Activated CD4-positive, alpha-beta T cell treated with anti-CD3 and anti-CD28 coated beads for 1 hour (primary cell): ENCODE results near the gene IFFO2.
A peak's percentile ranks its signal among the peaks of the same experiment; 100 is the strongest.

ENCODE experiments used
- DNase-seq: peaks from one replicate; pipeline ENCODE4 v3.0.0-alpha.2; 2020

IFFO2 gene

DNA sequence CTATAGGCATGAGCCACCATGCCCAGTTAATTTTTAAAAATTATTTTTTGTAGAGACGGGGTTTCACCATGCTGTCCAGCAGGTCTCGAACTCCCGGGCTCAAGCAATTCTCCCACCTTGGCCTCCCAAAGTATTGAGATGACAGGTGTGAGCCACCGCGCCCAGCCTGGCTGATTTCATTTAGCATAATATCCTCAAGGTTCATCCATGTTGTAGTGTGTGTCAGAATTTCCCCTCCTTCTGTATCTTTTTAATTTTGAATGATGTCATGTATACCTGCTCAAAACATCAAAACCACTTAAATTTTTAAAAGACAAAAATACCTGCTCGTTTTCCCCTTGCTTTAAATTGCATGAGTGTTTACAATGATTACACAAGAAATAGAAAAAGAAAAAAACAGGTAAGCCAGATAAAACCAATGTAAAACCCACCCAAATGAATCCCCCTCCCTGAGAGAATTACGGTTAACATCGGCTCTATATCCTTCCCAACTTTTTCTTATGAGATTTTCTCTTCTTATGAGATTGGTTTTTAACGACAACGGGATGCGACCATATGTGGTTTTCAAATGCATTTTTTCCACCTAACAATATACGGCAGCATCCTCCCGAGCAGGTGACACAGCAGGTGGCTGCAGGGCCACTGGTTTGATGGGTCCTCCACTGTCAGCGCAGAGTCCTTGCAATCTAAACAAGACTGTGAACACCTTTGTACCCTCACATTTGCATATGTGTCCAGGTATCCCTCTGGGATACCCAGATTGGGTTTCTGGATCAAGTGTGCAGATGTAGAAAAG lies 22.1 kb downstream of the IFFO2 start:
- DNase-seq = no peak

DNA sequence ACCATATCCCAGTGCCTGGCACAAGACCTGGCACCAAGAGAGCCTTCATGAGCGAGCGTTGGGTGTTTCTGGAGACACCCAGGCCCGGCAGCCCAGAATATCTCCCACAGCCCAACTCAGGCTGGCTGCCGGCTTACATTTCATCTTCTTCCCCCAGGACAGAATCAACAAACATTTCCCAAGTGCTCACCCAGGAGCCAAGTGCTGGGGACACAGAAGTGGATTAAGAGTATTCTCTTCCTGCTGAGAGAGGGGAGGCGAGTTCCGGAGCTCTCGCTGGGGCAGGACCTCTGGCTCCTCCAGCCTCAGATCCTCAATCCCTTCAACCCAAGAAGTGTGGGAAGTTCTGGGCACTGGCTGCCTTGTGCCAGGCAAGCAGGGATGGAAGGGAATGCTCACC lies 23.6 kb downstream of the IFFO2 start:
- no peak for DNase-seq

DNA sequence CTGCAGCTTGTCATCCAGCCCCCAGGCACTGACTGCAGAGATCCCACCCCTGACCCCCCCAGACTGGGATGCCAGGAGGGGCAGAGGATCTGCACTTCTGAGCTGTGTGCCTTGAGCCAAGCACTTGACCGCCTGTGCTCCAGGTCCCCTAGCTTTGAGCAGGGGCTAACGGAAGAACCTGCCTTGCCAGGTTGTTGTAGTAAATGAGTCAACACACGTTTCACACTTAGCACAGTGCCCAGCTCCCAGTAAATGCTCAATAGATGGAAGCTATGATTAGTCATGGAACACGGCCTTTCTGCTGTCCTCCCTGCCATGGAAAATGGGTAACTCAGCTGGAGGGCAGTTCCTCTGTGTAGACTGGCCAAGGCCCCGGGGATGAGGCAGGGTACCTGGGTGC lies 24.1 kb downstream of the IFFO2 start:
- no peak for DNase-seq

DNA sequence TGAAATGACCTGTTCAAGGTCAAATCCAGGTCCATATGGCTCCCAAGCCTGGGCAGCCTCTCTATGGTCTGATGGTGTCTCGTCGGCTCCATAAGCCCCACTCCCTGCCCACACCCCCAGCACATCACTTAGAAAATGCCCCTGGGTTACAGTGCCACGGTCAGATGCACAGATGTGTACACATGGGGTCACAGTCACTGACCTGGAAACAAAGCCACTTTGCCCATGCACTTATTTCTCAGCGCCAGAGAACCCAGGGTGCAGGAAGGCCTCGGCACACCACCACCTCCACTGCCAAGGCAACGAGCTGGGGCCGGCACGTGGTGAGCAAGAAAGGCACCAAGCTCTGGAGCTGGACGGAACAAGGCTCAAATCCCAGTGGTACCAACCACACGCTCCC lies 24.7 kb downstream of the IFFO2 start:
- DNase-seq = no peak

DNA sequence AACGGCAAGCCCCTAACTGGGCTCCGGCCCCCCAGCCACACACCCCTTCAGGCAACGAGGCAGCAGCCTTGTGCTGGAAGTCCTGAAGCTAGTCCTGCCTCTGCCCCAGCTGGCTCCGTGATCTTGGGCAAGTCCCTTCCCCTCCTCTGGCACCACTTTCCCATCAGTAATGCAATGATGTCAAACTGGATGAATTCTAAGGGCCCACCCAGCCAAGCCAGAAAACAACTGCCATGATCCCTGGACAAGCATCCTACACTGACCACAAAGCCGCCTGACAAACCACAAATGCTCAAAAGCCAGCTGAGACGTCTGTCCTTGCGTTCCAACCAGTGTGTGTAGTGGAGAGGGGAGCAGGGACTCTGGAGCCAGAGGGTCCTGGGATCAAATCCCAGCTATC lies 26.8 kb downstream of the IFFO2 start:
- DNase-seq = no peak

DNA sequence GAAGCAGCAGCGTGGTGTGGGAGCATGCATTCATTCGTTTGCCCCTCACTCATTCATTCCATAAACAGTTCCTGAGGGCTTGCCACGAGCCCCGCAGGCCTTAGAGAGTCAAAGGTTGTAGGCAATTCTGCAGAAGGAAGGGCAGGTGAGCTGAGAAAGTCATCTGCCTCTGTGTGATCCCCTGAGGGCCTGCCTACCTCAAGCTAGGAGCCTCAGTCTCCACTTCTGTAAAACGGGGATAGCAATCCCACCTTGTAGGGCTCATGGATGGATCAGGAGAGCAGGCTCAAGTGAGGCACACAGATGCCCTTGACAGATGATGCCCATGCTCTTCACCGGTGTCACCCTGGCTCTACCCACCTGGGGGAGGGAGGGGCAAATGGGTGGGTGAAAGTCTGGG lies 27.5 kb downstream of the IFFO2 start:
- DNase-seq = no peak

DNA sequence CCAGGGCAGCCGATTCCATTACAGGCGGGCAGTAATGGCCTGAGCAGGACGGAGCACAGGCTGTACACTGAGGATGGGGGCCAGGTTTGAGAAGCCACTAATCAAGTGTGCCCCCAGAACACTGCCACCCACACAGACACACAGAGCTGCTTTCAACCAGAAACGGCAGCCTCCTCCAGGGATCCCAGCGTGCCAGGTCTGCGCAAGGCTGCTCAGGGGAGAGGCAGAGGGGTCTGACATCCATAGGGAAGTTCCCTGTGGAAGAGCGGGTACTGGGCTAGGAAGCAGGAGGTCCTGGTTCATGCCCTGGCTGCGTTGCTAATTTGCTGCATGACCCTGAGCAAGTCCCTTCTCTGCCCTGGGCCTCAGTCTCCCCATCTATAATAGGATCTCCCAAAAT lies 28.1 kb downstream of the IFFO2 start:
- no peak for DNase-seq

DNA sequence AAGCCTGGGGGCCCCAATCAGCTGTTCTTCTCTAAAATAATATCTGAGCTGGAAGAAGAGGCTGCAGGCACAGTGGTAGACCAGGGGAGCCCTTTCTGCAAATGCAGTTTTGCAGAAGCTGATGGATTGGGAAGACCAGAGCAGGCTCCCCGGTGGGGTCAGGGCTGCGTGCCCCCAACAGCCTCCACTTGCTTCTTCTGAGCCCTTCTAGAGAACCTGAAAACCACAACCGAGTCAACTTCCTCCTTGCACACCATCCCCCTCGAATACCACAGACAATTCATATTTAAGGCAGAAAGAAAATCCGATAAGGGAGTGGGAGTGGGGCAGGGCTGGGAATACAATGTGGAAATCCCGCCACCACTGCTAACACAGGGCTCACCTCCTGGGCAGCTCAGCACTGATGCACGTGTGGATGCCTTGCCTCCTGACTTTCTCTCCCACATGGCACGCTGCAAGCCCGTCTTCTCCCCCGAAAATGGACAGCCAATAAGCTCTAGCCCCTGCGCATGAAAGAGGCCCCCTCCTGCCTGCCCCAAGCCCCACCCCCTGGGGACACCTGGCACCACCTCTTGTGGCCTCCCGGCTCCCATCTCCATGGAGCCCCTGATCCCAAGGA lies 28.7 kb downstream of the IFFO2 start:
- DNase-seq = no peak

DNA sequence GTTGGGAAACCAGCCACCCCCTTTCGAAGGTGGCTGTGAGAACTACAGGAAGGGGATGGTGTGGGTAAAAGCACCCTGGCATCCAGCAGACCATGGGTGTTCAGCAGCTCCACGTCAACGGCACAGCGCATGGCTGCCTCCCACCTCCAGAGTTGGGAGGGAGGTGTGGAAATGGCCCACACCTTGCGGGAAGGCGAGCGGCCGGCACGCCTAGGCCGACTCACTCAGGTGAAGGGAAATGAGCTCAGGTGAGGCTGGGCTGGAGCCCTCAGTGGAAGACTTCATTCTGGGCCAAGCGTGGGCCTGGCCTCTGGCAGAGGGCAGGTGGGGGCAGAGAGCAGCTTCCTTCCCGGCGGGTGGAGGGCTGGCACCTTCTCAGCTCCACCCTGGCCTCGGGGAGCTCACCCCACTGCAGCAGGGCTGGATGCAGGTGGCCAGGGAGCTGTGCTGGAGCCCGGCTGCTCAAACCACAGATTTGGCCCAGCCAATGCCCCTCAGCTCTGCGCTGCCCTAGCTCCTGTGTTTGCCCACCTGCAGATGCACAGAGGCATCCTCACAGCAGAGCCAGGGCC lies 29.3 kb downstream of the IFFO2 start:
- DNase-seq = no peak

DNA sequence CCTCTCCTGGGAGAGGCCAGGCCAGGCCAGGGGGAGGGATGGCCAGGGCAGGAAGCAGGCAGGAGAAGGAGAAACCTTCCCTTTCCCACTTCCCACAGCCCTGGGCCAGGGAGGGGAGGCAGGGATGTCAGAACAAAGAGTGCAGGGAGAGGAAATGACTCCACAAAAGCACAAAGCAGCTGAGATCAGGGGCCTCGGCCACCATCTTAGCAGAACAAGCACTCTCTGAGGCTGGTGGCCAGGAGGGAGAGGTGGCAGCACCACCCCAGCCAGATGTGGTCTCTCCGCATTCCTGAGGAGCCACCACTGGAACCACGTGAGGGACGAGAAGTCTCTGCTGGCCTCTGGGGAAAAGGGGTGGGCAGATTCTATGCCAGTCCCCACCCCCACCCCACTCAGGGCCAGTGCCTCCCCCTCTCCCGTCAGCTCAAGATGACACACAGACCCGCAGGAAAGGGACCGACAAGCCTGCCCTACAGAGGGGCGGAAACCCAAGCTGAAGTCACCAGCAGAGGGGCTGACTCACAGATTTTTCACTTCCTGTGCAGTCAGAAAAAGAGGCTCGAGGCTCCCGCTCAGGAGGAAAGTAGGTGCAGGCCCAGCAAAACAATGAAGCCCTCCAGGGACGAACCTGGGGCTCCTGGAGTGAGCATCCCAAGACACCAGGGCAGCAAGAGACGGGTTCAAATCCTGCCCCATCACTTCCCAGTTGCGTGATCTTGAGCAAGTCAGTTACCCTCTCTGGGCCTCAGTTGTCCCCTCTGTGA lies 30.0 kb downstream of the IFFO2 start:
- peak; percentile 77 for DNase-seq

DNA sequence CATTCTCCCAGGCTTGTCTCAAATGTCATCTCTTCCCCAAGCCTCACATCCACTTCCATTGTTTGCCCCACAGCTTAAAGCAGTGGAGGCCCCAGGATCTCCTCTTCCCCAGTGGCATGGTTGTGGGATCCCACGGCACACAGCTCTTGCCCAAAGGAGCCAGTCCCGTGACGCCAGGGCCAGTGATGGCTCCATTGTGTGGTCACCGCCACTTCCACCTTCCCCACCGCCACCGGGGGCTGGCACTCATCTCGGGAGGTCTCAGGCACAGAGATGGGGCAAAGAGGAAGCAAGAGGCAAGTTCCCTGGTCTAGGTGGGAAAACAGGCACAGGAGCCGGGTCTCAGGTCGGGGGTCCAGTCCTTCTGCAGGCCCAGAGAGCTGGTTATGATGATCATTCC lies 31.2 kb downstream of the IFFO2 start:
- no peak for DNase-seq

DNA sequence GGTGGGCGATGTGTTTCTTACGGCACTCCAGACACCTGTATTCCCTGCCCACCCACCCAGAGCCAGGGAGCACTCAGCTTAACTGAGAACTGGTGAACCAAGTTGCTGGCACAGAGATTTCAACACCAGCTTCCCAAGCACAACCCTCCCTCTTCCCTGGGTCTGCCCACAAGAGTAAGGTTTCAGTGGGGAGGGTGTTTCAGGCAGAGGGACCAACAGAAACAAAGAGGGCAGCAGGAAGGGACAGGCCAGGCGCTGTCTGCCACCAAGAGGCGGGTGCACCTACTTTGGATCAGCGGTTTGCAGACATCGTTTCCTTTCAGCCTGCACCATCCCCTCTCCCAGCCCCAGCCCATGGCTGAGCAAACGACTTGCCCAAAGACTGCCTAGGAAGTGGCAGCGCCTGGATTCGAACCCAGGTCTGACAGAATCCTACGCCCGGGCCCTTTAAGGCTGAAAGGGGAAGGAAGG lies 32.2 kb downstream of the IFFO2 start:
- no peak for DNase-seq

DNA sequence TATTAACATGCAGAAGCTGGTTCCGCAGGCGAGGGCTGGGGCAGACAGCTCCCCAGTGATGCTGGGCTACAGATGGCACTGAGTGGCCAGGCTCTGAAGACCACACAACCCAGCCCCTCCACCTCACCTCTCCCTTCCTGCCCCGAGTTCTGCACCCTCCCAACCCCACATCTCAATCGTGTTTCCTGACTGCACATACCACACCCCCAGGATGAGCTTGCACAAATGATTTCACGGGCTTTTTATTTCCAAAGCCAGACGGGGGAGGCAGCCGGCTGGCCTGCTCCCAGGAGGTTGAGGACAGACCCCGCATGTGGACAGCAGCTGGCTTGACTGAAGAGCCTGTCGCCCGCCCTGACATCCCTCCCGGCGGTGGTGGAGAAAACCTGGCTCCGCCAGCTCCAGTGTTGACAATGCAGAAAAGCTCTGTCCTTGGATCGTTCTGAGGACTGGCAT lies 32.7 kb downstream of the IFFO2 start:
- no peak for DNase-seq

DNA sequence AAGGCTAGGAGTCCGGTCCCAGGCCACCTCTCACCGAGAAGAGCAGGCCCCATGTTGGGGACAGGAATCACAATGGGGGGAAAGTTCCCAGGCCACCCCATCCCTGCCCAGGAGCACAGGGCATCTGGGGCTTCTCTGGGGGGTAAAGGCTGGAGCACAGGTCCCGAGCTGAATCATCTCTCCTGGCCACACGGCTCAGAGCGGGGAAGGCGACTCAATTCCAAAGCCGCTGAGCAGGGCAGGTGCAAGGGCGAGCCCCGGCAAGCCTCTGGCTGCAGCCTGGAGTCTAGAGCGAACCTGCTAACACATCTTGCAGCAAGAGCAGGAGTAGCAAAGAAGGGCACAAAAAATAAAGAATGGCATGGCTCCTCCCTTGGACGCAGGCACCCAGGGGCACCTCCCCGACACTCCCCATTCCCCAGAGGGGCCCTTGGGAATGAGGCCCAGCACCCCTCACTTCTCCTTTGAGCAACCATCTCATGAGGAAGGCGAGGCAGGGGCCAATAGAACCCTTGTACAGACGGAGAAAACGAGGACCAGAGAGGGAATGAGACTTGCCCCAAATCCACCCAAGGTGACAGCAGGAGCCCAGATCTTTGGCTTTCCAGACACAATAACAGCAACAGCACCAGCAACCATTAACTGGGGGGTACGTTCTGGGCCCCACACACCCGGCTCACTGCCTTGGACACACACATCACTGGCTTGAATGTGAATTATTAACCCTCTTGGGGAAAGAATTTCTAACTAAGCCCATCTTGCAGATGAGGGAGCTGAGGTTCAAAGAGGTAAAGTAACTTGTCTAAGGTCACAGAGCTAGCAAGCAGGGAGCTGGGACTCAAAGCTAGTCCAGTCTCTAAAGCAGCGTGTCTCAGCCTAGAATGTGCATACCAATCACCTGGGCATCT lies 33.4 kb downstream of the IFFO2 start:
- no peak for DNase-seq

DNA sequence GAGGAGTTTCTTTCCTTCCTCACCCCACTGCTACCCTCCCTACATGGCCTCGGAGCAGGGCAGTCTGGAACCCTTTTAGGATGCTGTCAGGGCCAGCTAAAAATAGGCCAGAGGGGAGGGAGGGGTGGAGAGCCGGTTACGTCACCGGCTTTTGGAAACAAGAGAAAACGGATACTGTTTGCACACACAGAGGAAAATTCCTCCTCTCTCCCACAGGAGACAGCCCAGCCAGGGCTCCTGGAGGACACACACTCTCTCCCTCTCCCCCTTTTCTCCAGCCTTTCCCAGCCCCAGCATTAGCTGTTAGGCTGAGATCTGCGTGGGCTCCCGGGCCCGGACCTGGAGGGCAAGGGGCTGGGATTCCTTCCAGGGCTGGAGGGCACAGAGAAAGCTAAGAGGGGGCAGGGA lies 34.2 kb downstream of the IFFO2 start:
- no peak for DNase-seq

DNA sequence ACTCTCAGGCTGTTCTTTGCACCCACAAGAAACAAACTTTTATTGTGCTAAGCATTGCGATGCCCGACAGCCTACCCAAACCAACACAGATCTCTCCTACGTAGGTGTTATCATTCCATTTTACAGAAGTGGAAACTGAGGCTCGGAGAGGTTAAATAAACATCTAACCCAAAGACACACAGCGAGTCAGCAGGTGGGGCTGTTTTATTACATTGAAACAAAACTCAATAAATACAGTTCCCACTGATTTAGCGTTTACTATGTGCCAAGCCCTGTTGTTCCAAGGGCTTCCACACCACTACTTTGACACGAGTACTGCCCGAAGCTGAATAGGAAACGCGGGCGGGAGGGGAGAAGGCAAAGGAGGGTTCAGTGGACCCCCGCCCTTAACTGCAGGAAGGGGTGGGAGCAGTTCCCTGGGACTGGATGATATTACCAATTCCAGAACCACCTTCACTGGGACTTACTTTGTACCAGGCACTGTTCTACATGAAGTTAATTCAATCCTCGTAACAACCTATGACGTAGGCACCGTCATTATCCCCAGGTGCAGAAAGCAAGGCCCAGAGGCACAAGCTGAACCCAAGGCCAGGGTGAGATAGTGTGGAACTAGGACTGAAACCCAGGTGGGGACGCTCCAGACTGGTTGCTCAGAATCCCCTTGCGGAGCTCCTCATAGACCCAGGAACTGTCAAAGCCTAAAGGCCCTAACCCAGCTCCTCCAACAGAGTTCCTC lies 34.8 kb downstream of the IFFO2 start:
- no peak for DNase-seq

DNA sequence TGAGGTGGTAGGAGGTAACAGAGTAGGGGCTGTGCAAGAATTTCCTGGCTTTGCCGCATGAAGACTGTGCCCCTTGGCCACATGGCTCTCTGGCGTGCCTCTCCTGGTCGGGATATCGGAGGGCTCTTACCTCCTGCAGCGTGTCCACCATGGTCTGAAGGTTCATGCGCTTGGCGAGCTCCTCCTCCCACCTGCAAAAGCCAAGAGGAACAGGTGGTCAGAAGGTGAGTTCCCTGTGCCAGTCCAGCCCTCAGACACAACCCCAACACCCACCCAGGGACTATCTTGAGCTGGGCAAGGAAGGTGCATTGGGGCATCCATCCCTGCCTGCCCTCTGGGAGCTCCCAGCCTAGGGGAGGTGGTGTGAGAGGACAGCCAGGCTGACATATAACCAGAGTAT lies 35.5 kb downstream of the IFFO2 start:
- no peak for DNase-seq

DNA sequence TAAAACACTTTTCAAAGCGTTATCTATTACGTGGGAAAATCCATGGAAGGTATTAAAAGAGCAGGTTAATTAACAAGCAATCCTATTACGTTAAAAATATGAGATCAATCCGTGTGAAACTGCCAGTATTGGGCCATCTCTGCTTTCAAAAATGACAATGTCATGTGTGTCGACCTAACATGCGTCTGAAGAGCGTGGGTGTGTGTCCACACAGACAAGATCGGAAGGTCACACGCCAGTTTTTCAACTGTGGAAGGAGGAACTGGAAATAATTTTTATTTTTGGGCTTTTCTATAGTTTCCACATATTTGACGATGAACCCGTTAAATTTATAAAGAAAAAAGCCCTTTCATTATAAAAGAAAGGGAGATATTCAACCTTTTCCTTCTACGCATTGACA lies 36.5 kb downstream of the IFFO2 start:
- no peak for DNase-seq

DNA sequence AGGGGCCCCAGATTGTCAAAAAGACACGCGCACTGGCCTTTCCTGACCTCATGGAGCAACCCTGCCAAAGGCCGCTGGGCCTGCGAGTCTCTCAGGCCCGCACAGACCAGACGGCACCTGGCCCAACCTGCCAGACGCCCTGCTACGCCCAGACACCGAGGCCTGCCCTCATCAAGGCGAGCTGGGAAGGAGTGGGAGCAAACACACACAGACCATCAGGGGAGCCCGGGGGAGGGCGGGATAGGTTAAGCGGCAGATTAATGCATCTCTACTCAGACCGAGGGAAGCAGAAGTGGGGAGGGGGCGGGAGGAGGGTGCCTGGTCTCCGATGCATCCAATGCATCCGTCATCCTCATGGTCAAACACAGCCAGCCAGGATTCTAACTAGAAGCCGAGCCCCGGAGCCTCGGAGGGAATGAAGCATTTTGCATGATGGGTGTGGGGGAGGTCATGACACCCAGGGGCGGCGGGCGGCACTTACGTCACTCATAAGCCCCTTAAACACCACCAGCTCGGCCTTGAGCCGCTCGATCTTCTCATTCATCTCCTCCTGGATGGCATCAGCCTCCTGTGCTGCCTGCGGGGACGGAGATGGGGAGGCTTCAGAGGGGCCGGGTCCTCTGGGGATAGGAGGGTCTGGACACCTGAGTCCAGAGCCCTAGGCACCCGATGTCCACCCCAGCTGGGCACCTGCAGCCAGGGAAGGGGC lies 37.1 kb downstream of the IFFO2 start:
- DNase-seq = no peak

DNA sequence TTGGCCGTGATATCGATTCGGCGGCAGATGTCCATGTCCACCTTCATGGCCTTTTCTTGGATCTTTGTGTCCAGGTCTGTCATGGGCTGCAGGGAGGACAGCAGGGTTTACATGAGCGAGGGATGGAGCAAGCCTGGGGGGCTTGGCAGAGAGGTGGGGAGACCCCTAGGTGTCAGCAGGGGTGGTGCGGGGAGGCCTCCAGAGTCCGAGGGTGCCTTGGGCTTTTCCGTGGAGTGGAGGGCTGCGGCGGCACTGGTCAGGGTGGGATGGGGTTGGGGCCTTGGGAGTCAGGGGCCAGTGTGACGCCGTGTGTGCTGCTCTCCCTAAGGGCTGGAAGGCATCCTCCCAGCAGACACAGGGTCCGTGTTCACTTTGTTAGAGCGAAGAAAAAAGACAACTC lies 38.1 kb downstream of the IFFO2 start:
- DNase-seq = no peak
